ENCODE results near the gene SMYD3. TPM values are rescaled to one million over a fixed set of nuclear protein-coding genes. Genes with fewer than 3 reads are reported as not detected.

Gene SMYD3
- total and polyA plus RNA-seq, 2 of the 13 experiments (the other 11 are each of a cell fraction or from before 2014, with no cell fraction given): 27.7 to 35.8 TPM

- Histone ChIP-seq H2AFZ (ENCODE audit: low read length) (no peak overlapping the region), H3K27ac (ENCODE audit: extremely low read length, insufficient read depth, low read length) (no peak overlapping the region), H3K79me2 (ENCODE audit: insufficient read depth, low read length) (no peaks in the 10 kb centered on the region), H3K9ac (ENCODE audit: insufficient read depth, low read depth, low read length) (no peak overlapping the region), H3K4me2 (ENCODE audit: low read depth, low read length) (no peak overlapping the region), H3K4me1 (ENCODE audit: insufficient read depth, low read length) (no peaks in the 10 kb centered on the region; the same call in 1 of the 2 replicates), H3K9me3 (ENCODE audit: low read length) (no peaks in the 10 kb centered on the region), H4K20me1 (ENCODE audit: insufficient read depth, low read length) (no peaks in the 10 kb centered on the region), H3K36me3 (replicated peaks in 1 of 2; ENCODE audit: control insufficient read depth in 1 of 2, insufficient read depth in 2 of 2, low read length in 2 of 2) (no peaks in the 10 kb centered on the region), H3K27me3 (ENCODE audit: control insufficient read depth in 1 of 2, insufficient read depth in 2 of 2, low read length in 2 of 2) (no peaks in the 10 kb centered on the region), H3K4me3 (replicated peaks in 1 of 3; ENCODE audit: insufficient read depth in 1 of 3, low read depth in 2 of 3, low read length in 3 of 3) (no peak overlapping the region)
- TF ChIP-seq ZNF619 (CRISPR knock-in tag; IDR thresholded peaks at IDR 0.05): no peak
- TF ChIP-seq RFX1 (IDR thresholded peaks at IDR 0.05): no peak
- no peak for TF ChIP-seq MYNN (CRISPR knock-in tag; IDR thresholded peaks at IDR 0.05; ENCODE audit: low read depth)
- TF ChIP-seq CSRNP2 (CRISPR knock-in tag; conservative IDR thresholded peaks at IDR 0.05; ENCODE audit: low read depth): no peak
- TF ChIP-seq FOXK1 (CRISPR knock-in tag; IDR thresholded peaks at IDR 0.05; ENCODE audit: borderline replicate concordance, low read depth): no peak
- TF ChIP-seq SNAI1 (CRISPR knock-in tag; IDR thresholded peaks at IDR 0.05; ENCODE audit: borderline replicate concordance): no peak
- no peak for TF ChIP-seq ZNF24 (IDR thresholded peaks at IDR 0.05)
- no peak for TF ChIP-seq ZNF552 (CRISPR knock-in tag; IDR thresholded peaks at IDR 0.05; ENCODE audit: borderline replicate concordance)
- TF ChIP-seq ZNF160 (CRISPR knock-in tag; IDR thresholded peaks at IDR 0.05): no peak
- no peak for TF ChIP-seq ZNF18 (CRISPR knock-in tag; IDR thresholded peaks at IDR 0.05; ENCODE audit: insufficient replicate concordance)
- TF ChIP-seq ZFP36 (IDR thresholded peaks at IDR 0.05; ENCODE audit: borderline replicate concordance, low read depth, low read length, partially characterized antibody): no peak
- TF ChIP-seq CBFB (CRISPR knock-in tag; IDR thresholded peaks at IDR 0.05): no peak
- no peak for TF ChIP-seq ERF (CRISPR knock-in tag; IDR thresholded peaks at IDR 0.05)
- TF ChIP-seq MEIS1 (CRISPR knock-in tag; IDR thresholded peaks at IDR 0.05; ENCODE audit: borderline replicate concordance): no peak
- no peak for TF ChIP-seq ZNF282 (IDR thresholded peaks at IDR 0.05; ENCODE audit: partially characterized antibody)
- no peak for TF ChIP-seq SMAD1 (CRISPR knock-in tag; IDR thresholded peaks at IDR 0.05; ENCODE audit: borderline replicate concordance, low read depth)
- no peak for TF ChIP-seq SP5 (CRISPR knock-in tag; IDR thresholded peaks at IDR 0.05; ENCODE audit: borderline replicate concordance, low read depth)
- no peak for TF ChIP-seq SPEN (CRISPR knock-in tag; IDR thresholded peaks at IDR 0.05; ENCODE audit: low read depth)
- TF ChIP-seq ELF1 (CRISPR knock-in tag; IDR thresholded peaks at IDR 0.05): no peak
- CTCF ChIA-PET (ENCODE audit: low intra/inter-chr PET ratio, low total read pairs): no interaction called here
- 91% methylated on average over 6 of the region's 6 CpGs for WGBS (ENCODE audit: low lambda C conversion rate)
- DNase-seq (ENCODE audit: low spot score) (no peak), FAIRE-seq (no peak), ATAC-seq (peak; percentile 54; the same call in 2 of the 3 replicates)
- intact Hi-C loops (cut with micrococcal nuclease; ENCODE audit: unreplicated experiment) (no loop called here), in situ Hi-C loops (cut with HindIII; ENCODE audit: extremely low pct_ligation_motif_present, low pct_unique_long_range_greater_than_20kb) (no loop called here)
- POLR2A ChIA-PET: no interaction called here
- no TSS peak for BruUV-seq (replicated peaks)
Measured at GRCh38 chr1:246151796-246152434, 355.2 kb downstream of the SMYD3 start.
